HG03378 (cell line): ENCODE results near the gene OR2V2.
"Not testable (repeated sequence)": the region's sequence is repeated elsewhere in the genome, so short reads cannot be mapped to it uniquely, and the experiment has no call there.

Source experiments
- ATAC-seq: cut with Tn5 transposase; IDR thresholded peaks from one replicate; pipeline ENCODE4 v1.9.1; 2021; ENCODE audit warnings: mild to moderate bottlenecking, moderate library complexity; ENCODE audit not compliant: unreplicated experiment

Gene OR2V2

GRCh38 chr5:181114844-181115778 lies 32.3 kb upstream of the OR2V2 start:
- ATAC-seq = no peak

DNA sequence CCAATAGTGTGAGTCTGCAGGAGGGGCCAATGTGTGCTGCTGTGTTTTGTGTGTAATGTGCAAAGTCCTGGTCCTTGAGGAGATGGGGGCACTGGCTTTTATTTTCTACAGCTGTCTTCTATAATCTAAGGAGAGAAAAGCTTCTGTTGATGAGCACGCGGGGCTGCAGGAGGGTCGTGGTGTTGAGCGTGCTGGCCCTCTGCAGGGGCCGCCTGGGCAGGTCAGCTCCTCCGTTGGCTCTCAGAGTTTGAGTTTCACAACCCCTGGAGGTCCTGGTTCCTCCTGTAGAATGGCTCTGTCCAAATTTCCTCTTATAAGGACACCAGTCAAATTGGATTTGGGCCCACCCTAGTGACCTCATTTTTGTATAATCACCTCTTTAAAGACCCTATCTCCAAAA lies 29.0 kb upstream of the OR2V2 start:
- ATAC-seq = no peak

- no peak for ATAC-seq
Observed at GRCh38 chr5:181119105-181119504, 28.3 kb upstream of the OR2V2 start.

DNA sequence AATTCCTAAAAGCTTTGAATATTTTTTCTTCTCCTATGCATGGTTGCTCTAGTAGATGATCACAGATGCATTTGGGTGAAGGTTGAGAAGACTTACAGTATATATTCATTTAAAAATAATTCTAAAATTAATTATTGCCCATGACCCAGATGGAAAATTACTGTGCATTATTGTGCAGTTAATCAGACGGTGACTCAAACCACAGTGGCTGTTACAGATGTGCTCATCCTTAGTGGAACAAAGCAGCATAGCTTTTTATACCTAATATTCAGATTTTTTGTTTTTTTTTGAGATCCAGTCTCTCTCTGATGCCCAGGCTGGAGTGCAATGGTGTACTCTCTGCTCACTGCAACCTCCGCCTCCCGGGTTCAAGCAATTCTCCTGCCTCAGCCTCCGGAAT lies 27.1 kb upstream of the OR2V2 start:
- ATAC-seq = no peak

DNA sequence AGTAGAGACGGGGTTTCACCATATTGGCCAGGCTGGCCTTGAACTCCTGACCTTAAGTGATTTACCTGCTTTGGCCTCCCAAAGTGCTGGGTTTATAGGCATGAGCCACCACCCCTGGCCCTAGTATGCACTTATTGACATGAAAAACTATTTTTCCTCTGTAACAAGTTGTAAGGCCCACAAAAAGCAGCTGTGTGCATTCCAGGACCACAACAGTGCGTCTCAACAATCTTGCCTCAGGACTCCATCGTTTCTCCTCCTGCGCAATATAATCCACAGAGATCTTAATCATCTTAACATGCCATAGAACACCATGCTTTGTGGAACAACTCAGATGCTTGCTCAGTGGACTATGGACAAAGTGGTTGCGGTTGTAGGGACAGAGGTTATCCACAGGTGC lies 26.6 kb upstream of the OR2V2 start:
- ATAC-seq = no peak

- no peak for ATAC-seq
Observed at GRCh38 chr5:181121675-181122561, 25.5 kb upstream of the OR2V2 start.

GRCh38 chr5:181124526-181124925 lies 22.9 kb upstream of the OR2V2 start:
- ATAC-seq = no peak

GRCh38 chr5:181126841-181127240 lies 20.5 kb upstream of the OR2V2 start:
- no peak for ATAC-seq

DNA sequence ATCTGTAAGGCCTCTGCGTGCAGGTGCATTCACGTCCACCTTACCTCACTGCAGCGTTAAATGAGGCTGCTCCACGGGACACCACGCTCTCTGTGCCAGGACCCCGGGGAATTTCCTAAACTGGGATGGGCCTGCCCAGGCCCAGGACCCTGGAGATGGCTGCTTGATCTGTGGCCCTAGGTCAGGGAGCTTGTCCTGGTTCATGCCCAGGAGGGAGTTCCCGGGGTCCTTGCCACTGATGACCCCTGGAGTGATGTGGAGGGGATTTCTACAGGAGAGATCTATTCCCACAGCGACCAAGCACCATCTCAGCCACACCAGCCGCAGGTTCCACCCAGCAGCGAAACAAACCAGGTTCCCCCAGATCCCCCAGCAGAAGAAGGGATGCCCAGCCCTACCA lies 19.9 kb upstream of the OR2V2 start:
- ATAC-seq = no peak

DNA sequence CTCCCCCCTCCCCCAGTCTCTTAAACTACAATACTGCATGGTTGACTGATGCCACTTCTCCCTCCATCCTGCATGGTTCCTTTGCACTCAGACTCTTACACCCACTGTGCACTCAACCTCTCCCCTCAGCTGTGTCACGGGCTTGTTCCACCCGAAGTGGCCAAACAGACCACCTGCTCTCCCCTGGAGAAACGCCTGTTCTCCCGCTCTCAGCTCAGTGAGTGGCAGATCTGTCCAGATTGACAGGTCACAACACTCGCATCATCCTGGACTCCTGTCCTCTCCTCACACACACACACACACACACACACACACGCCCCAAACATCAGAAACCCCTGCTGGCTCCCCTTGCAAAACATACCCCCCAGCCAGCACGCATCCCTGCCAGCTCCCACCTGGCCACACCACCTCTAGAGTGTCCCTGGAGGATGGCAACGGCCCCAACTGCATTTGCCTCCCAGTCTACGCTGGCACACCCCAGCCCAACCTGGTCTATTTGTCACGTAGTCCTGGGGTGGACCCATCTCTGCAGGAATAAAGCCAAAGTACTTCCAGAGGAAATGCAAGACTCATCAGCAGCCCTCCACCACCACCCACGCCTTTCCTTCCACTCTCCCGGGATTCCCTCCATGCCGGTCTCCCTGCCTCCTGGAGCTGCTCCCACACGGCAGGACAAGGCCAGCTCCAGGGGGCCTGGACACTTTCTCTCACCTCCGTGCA lies 19.3 kb upstream of the OR2V2 start:
- ATAC-seq = no peak

DNA sequence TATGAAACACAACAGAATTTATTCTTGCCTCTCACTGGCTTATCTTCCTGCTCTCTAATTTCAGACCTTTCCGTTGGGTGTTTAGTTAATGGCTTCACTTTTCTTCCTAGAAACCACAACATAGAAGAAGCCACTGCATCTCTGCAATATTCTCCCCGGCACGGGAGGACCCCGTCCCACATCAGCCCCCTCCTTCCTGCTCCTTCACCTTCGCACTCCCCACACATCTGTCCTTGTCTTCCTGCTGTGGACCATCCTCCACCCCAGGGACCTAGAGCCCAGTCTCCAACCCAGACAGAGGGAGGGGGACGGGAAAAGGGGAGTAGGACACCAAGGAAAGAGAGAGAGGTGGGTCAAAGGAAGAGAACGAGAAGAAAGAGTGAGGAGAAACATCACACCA lies 17.8 kb upstream of the OR2V2 start:
- ATAC-seq = no peak

DNA sequence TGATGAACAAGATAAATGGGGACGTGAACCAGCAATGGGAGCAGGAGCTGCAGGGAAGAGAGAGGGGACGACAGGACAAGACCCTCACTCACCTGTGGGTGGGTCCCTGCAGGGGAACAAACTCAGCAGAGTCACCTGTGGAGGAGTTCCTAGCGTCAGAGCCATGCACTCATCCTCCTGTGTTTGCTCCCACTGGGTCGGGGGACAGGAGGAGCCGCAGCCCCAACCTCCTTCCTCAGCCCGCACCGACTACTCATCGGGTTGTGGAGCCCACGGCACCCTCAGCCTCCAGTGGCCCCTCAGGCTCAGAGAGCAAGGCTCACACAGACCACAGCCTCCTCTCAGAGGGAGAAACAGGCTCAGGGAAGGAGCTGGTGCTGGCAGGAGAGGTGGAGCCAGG lies 17.3 kb upstream of the OR2V2 start:
- not testable (repeated sequence) for ATAC-seq

- ATAC-seq = no peak
Observed at GRCh38 chr5:181130832-181131496, 16.4 kb upstream of the OR2V2 start, which contains the start of gene OR2V1. Gene OR2V1 (minus strand): TSS chr5:181131169. CDS start chr5:181125304, 5,865 bp downstream.

DNA sequence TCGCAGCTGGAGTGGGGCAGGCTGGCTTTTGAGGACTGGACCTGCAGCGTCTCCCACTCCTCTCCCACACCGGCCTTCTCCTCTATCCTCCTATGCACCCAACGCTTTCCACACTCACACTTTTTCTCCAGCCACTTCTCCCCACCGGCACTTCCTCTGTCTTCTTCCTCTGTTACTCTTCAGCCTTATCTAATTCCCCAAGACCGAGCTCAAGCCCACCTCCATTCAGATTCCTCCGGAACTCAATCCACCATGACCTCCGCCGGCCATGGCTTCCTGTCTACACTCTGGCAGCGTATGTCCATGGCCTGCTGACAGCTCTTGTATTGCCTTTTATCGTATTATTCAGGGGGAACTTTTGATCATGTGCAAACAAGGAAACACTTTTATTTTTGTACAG lies 15.9 kb upstream of the OR2V2 start:
- no peak for ATAC-seq

GRCh38 chr5:181133083-181133482 lies 14.3 kb upstream of the OR2V2 start:
- no peak for ATAC-seq

DNA sequence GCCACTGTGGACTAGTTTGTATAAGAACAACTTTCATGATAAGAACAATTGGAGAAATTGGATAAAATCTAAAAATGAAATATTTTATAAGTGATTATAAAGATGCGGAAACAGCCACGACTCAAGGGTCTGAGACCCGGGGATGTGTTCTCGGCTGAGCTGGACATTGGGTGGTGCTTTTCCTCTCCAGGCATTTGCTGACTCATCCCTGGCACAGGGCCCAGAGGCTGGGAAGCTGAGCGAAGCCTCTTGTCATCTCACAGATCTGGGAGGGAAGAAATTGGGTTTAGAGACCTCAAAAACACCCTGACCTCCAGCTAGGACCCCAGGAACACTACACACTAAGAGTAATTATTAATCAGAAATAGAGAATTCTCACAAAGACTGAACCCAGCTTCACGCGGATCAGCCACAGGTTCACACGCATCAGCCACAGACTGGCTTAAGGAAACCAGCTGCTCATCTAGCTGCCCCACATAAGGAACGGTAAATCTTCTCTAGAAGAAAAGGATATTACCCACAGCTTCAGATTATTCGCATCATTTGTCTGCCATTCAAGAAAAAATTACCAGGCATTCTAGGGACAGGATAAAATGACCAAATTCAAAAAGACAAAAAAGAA lies 13.7 kb upstream of the OR2V2 start:
- no peak for ATAC-seq

DNA sequence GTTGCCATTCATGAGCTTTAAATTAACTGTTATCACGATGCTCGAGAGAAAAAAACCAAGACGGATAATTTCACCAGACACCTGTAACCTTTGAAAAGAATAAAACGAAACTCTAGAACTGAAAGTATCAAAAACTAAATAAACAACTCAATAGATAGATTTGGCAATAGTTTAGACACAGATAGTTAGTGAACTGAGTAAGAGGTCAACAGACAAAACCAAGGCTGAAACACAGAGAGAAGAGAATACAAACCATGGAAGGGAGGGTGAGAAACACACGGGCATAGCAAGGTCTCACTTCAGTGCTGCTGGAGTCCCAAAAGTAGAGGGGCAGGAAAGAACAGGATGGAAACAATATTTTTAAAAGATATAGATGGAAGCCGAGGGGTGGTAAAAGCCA lies 13.1 kb upstream of the OR2V2 start:
- no peak for ATAC-seq

- no peak for ATAC-seq
Observed at GRCh38 chr5:181136361-181136955, 10.9 kb upstream of the OR2V2 start.

- ATAC-seq = no peak
Observed at GRCh38 chr5:181138258-181138657, 9.1 kb upstream of the OR2V2 start.

DNA sequence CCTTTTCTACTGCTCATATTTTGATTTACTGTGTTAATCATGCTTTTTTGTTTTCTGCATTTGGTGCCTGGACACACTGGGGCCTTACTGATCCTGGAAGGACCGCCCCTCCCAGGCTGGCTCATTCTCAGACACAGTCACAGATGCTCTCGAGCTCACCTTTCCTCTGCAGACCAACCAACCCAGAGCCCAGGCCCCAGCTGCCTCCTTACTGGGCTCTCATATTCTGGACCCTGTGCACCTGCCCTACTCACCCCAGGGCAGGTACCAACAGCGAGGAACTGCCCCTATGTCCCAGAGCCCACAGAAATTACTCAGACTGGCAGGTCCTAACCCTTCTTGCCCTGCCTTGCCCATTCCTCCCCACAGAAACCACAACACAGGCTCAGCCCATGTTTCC lies 6.6 kb upstream of the OR2V2 start:
- no peak for ATAC-seq
